ENCODE data around the gene KRTAP22-2. TPM values are rescaled to one million over a fixed set of nuclear protein-coding genes. Genes with fewer than 3 reads are reported as not detected.

KRTAP22-2 gene
- total RNA-seq, 1 donor: not detected

DNA sequence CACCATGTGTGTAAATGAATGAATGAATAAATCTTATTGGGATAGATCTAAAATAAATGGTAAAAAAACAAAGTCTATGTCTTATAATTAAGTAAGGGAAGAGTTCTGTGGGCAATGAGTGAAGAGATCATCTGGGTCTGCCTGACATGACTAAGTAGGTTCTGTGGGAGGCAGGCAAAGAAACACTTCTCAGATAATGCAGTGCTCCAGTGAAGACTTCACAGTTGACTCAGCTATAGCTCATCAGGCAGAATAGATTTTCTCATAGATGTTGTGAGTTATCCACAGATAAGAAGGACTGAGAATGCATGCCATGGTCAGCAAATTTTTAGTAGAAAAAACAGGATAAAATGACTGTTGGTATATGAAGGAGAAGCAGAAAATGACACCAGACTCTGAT is 12.4 kb downstream of the KRTAP22-2 start:
- Histone ChIP-seq H2AFZ (ENCODE audit: low read length) (no peak overlapping the region), H3K27ac (ENCODE audit: low read depth, low read length) (no peak overlapping the region), H3K9me3 (ENCODE audit: low read depth, low read length) (no peaks in the 10 kb centered on the region), H3K4me1 (ENCODE audit: insufficient read depth, low read length) (no peaks in the 10 kb centered on the region), H3K79me2 (ENCODE audit: insufficient read depth, low read length) (no peaks in the 10 kb centered on the region), H3K27me3 (ENCODE audit: insufficient read depth, low read length) (no peaks in the 10 kb centered on the region), H3K36me3 (ENCODE audit: insufficient read depth, low read length) (no peaks in the 10 kb centered on the region), H3K4me3 (ENCODE audit: insufficient read depth, low read length) (no peak overlapping the region), H4K20me1 (ENCODE audit: insufficient read depth, low read length) (no peaks in the 10 kb centered on the region), H3K4me2 (ENCODE audit: insufficient read depth, low read length) (no peak overlapping the region)
- DNase-seq (ENCODE audit: insufficient read length, low spot score, missing footprints): no peak
- no peak for TF ChIP-seq CTCF (IDR thresholded peaks at IDR 0.05; ENCODE audit: extremely low read depth, low read depth, low read length)

DNA sequence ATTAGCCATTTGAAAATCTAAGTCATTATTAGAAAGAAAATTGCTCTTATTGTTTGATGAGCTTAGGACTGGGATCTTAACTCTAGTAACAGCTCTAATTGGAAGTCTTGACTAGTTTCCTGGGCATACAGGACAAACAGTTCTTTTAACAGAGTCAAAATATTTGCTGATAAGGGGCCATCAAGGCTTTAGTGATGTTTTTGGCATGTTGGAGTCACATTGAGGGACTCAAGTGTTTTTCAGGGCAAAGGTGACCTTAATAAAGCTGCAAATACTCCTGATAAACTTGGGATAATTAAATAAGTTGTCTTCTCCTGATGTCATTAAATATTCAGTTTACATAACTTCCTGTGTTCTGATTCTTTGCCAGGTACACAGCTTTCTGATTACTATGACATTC is 22.6 kb downstream of the KRTAP22-2 start:
- H2AFZ ChIP-seq (ENCODE audit: low read length): no peak overlapping the region
- H4K20me1 ChIP-seq (ENCODE audit: insufficient read depth, low read length): no peaks in the 10 kb centered on the region
- no peaks in the 10 kb centered on the region for H3K36me3 ChIP-seq (ENCODE audit: insufficient read depth, low read length)
- no peaks in the 10 kb centered on the region for H3K27me3 ChIP-seq (ENCODE audit: insufficient read depth, low read length)
- no peaks in the 10 kb centered on the region for H3K9me3 ChIP-seq (ENCODE audit: low read depth, low read length)
- no peaks in the 10 kb centered on the region for H3K4me1 ChIP-seq (ENCODE audit: insufficient read depth, low read length)
- no peak overlapping the region for H3K27ac ChIP-seq (ENCODE audit: low read depth, low read length)
- no peak for TF ChIP-seq CTCF (IDR thresholded peaks at IDR 0.05; ENCODE audit: extremely low read depth, low read depth, low read length)
- no peak overlapping the region for H3K4me3 ChIP-seq (ENCODE audit: insufficient read depth, low read length)
- H3K4me2 ChIP-seq (ENCODE audit: insufficient read depth, low read length): no peak overlapping the region
- H3K79me2 ChIP-seq (ENCODE audit: insufficient read depth, low read length): no peaks in the 10 kb centered on the region
- no peak for DNase-seq (ENCODE audit: insufficient read length, low spot score, missing footprints)

- no peak overlapping the region for H3K4me3 ChIP-seq (ENCODE audit: insufficient read depth, low read length)
These were observed 26.6 kb downstream of the KRTAP22-2 start for GRCh38 chr21:30563630-30564029.

DNA sequence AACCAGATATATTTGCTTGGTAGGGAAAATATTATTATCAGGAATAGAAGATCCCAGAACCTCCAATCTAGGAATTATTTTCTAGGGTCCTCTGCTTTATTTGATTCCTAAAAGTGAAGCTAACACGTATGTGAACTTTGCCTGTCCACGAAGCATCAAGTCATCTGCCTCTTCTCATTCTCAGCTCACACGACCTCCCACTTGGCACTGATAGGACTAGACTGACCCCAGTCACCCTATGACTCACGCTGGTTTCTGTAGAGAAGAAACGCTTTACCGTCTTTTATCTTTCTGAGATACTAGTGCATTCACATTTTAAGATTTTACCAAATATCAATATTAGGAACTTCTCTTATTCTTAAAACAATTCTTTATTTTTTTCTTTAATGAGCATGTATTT is 27.1 kb downstream of the KRTAP22-2 start:
- H3K4me2 ChIP-seq (ENCODE audit: insufficient read depth, low read length): no peak overlapping the region
- DNase-seq (ENCODE audit: insufficient read length, low spot score, missing footprints): no peak
- no peak overlapping the region for H3K27ac ChIP-seq (ENCODE audit: low read depth, low read length)
- no peaks in the 10 kb centered on the region for H3K4me1 ChIP-seq (ENCODE audit: insufficient read depth, low read length)
- no peaks in the 10 kb centered on the region for H3K36me3 ChIP-seq (ENCODE audit: insufficient read depth, low read length)
- H3K27me3 ChIP-seq (ENCODE audit: insufficient read depth, low read length): no peaks in the 10 kb centered on the region
- H3K4me3 ChIP-seq (ENCODE audit: insufficient read depth, low read length): no peak overlapping the region
- H4K20me1 ChIP-seq (ENCODE audit: insufficient read depth, low read length): no peaks in the 10 kb centered on the region
- TF ChIP-seq CTCF (IDR thresholded peaks at IDR 0.05; ENCODE audit: extremely low read depth, low read depth, low read length): no peak
- H3K79me2 ChIP-seq (ENCODE audit: insufficient read depth, low read length): no peaks in the 10 kb centered on the region
- no peak overlapping the region for H2AFZ ChIP-seq (ENCODE audit: low read length)
- H3K9me3 ChIP-seq (ENCODE audit: low read depth, low read length): no peaks in the 10 kb centered on the region

More at GRCh38 chr21:30563630-30564029, 26.6 kb downstream of the KRTAP22-2 start:
- no peaks in the 10 kb centered on the region for H4K20me1 ChIP-seq (ENCODE audit: insufficient read depth, low read length)
- no peak overlapping the region for H3K4me2 ChIP-seq (ENCODE audit: insufficient read depth, low read length)
- H3K27me3 ChIP-seq (ENCODE audit: insufficient read depth, low read length): no peaks in the 10 kb centered on the region
- no peak for DNase-seq (ENCODE audit: insufficient read length, low spot score, missing footprints)
- no peaks in the 10 kb centered on the region for H3K36me3 ChIP-seq (ENCODE audit: insufficient read depth, low read length)
- no peak for TF ChIP-seq CTCF (IDR thresholded peaks at IDR 0.05; ENCODE audit: extremely low read depth, low read depth, low read length)
- no peak overlapping the region for H3K27ac ChIP-seq (ENCODE audit: low read depth, low read length)
- H3K79me2 ChIP-seq (ENCODE audit: insufficient read depth, low read length): no peaks in the 10 kb centered on the region
- no peaks in the 10 kb centered on the region for H3K4me1 ChIP-seq (ENCODE audit: insufficient read depth, low read length)
- no peak overlapping the region for H2AFZ ChIP-seq (ENCODE audit: low read length)
- H3K9me3 ChIP-seq (ENCODE audit: low read depth, low read length): no peaks in the 10 kb centered on the region
